Measurements from ENCODE around the gene PCDHGA1.
"Not testable (repeated sequence)": the region's sequence is repeated elsewhere in the genome, so short reads cannot be mapped to it uniquely, and the experiment has no call there.

DNA sequence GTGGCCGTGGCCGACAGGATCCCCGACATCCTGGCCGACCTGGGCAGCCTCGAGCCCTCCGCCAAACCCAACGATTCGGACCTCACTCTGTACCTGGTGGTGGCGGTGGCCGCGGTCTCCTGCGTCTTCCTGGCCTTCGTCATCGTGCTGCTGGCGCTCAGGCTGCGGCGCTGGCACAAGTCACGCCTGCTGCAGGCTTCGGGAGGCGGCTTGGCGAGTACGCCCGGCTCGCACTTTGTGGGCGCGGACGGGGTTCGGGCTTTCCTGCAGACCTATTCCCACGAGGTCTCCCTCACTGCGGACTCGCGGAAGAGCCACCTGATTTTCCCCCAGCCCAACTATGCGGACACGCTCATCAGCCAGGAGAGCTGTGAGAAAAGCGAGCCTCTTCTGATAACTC is 15.7 kb downstream of the PCDHGA1 start:
- TF ChIP-seq ELF4 (IDR thresholded peaks at IDR 0.05); FOXK2 (IDR thresholded peaks at IDR 0.05); SP1 (IDR thresholded peaks at IDR 0.05); FOXM1 (IDR thresholded peaks at IDR 0.05; ENCODE audit: borderline replicate concordance); BHLHE40 (IDR thresholded peaks at IDR 0.05; ENCODE audit: borderline replicate concordance); TARDBP (IDR thresholded peaks at IDR 0.05): not testable (repeated sequence)

Data from HEK293T (cell line).